ENCODE results near the gene TEX54. TPM values are rescaled to one million over a fixed set of nuclear protein-coding genes. Genes with fewer than 3 reads are reported as not detected.
A peak's percentile ranks its signal among the peaks of the same experiment; 100 is the strongest.

Gene TEX54
- total and polyA plus RNA-seq, 2 of the 13 experiments (the other 11 are each of a cell fraction or from before 2014, with no cell fraction given) = not detected

DNA sequence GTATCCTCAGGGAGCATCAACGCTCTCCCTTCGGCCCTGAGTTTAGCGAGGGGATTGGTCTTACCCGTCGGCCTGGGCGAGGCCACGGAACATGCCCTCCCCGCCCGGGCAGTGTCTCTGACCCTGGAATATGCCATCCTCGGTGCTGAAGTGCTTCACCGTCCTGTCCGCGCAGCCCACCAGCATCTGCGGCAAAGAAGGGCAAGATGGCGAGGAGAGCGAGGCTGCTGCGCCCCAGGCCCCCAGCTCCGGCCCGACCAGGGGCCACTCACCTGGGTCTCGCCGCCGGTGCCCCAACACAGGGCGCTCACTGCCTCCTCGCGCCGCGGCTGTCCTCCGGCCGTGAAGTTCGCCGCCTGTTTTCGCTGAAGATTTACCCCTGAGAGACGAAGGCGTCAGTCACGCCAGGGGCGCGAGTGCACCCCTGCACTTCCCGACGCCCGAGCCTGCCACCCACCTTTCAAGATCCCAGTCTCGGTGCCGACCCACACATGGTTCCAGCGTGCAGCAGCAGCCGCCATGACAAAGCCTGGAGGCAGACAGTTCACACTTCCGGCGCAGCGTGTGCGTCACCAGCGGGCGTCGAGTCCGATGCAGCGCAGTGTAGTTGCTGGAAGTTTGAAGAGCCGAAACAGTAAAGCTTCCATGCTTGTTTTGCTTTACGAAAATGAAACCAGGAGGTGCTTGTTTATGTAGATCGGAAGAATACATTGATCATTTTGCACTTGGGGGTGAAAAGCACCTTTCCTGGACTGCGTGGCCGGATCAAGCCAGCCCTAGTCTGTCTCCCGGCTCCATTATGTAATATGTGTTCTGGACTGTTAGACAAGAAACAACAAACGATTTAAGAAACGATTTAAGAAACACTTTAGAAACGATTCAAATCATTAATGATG, 6.7 kb upstream of the TEX54 start, which contains the start of gene WDR74 (continued):
- TF ChIP-seq, protein P1, sequence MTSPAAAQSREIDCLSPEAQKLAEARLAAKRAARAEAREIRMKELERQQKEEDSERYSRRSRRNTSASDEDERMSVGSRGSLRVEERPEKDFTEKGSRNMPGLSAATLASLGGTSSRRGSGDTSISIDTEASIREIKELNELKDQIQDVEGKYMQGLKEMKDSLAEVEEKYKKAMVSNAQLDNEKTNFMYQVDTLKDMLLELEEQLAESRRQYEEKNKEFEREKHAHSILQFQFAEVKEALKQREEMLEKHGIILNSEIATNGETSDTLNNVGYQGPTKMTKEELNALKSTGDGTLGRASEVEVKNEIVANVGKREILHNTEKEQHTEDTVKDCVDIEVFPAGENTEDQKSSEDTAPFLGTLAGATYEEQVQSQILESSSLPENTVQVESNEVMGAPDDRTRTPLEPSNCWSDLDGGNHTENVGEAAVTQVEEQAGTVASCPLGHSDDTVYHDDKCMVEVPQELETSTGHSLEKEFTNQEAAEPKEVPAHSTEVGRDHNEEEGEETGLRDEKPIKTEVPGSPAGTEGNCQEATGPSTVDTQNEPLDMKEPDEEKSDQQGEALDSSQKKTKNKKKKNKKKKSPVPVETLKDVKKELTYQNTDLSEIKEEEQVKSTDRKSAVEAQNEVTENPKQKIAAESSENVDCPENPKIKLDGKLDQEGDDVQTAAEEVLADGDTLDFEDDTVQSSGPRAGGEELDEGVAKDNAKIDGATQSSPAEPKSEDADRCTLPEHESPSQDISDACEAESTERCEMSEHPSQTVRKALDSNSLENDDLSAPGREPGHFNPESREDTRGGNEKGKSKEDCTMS (CRISPR knock-in tag; conservative IDR thresholded peaks at IDR 0.05) = 0 out of 2 replicates have a peak, but pooled peaks have one; percentile 25
- no peak for TF ChIP-seq ZFP41 (CRISPR knock-in tag; IDR thresholded peaks at IDR 0.05; ENCODE audit: borderline replicate concordance)
- TF ChIP-seq SP4 (CRISPR knock-in tag; IDR thresholded peaks at IDR 0.05) = peak; percentile 79
- TF ChIP-seq KLF9 (CRISPR knock-in tag; IDR thresholded peaks at IDR 0.05; ENCODE audit: low read depth) = no peak
- TF ChIP-seq KLF15 (CRISPR knock-in tag; IDR thresholded peaks at IDR 0.05; ENCODE audit: borderline replicate concordance) = no peak
- no peak for TF ChIP-seq NR2F6 (IDR thresholded peaks at IDR 0.05)
- TF ChIP-seq NR2F6 (CRISPR knock-in tag; IDR thresholded peaks at IDR 0.05) = peak; percentile 63; the same call in 1 of the 2 replicates
- no peak for TF ChIP-seq MBNL3 (CRISPR knock-in tag; conservative IDR thresholded peaks at IDR 0.05)
- peak; percentile 99 for TF ChIP-seq HOXA3 (CRISPR knock-in tag; IDR thresholded peaks at IDR 0.05)
- no peak for TF ChIP-seq EZH2 (conservative IDR thresholded peaks at IDR 0.05; ENCODE audit: low read depth, low read length)
- peak; percentile 82 for TF ChIP-seq RBM39 (IDR thresholded peaks at IDR 0.05; ENCODE audit: low read depth, low read length, poor library complexity, severe bottlenecking)
- peak in 1 of 2 experiments; percentile 48; a peak in 1 of 4 replicates for TF ChIP-seq REST (IDR thresholded peaks at IDR 0.05; ENCODE audit: borderline replicate concordance in 1 of 2, low read depth in 1 of 2, low read length in 2 of 2)
- TF ChIP-seq DRAP1 (CRISPR knock-in tag; IDR thresholded peaks at IDR 0.05) = peak; percentile 75
- peak; percentile 63 for TF ChIP-seq AGO1 (IDR thresholded peaks at IDR 0.05; ENCODE audit: low read depth, low read length, poor library complexity, severe bottlenecking)
- TF ChIP-seq ZBTB21 (CRISPR knock-in tag; IDR thresholded peaks at IDR 0.05) = peak; percentile 47; the same call in 1 of the 2 replicates
- TF ChIP-seq ZSCAN22 (CRISPR knock-in tag; IDR thresholded peaks at IDR 0.05) = 0 out of 2 replicates have a peak, but pooled peaks have one; percentile 49
- no peak for TF ChIP-seq PHB2 (IDR thresholded peaks at IDR 0.05; ENCODE audit: partially characterized antibody)
- peak; percentile 82 for TF ChIP-seq ARHGAP35 (CRISPR knock-in tag; IDR thresholded peaks at IDR 0.05; ENCODE audit: borderline replicate concordance)
- TF ChIP-seq ZNF501 (CRISPR knock-in tag; IDR thresholded peaks at IDR 0.05) = peak; percentile 83; the same call in 1 of the 2 replicates
- TF ChIP-seq, protein P2, sequence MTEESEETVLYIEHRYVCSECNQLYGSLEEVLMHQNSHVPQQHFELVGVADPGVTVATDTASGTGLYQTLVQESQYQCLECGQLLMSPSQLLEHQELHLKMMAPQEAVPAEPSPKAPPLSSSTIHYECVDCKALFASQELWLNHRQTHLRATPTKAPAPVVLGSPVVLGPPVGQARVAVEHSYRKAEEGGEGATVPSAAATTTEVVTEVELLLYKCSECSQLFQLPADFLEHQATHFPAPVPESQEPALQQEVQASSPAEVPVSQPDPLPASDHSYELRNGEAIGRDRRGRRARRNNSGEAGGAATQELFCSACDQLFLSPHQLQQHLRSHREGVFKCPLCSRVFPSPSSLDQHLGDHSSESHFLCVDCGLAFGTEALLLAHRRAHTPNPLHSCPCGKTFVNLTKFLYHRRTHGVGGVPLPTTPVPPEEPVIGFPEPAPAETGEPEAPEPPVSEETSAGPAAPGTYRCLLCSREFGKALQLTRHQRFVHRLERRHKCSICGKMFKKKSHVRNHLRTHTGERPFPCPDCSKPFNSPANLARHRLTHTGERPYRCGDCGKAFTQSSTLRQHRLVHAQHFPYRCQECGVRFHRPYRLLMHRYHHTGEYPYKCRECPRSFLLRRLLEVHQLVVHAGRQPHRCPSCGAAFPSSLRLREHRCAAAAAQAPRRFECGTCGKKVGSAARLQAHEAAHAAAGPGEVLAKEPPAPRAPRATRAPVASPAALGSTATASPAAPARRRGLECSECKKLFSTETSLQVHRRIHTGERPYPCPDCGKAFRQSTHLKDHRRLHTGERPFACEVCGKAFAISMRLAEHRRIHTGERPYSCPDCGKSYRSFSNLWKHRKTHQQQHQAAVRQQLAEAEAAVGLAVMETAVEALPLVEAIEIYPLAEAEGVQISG (CRISPR knock-in tag; IDR thresholded peaks at IDR 0.05) = peak; percentile 94
